K562 (cell line): ENCODE data around the gene ARFGEF2. TPM values are rescaled to one million over a fixed set of nuclear protein-coding genes. Genes with fewer than 3 reads are reported as not detected.
A peak's percentile ranks its signal among the peaks of the same experiment; 100 is the strongest.

Experiments used
- AFF4 ChIP-seq: sonication (generic); formaldehyde crosslinking; IDR thresholded peaks from 2 replicates; pipeline ENCODE4 v1.8.0; 2023; ENCODE audit warnings: mild to moderate bottlenecking, missing genetic modification reagents
- ATF7 ChIP-seq: fragments of 450-650 bp; IDR thresholded peaks from 2 replicates; pipeline ENCODE4 v1.7.1; 2014; ENCODE audit warnings: mild to moderate bottlenecking, moderate library complexity
- CTCFL ChIP-seq: IDR thresholded peaks from 2 replicates; pipeline ENCODE4 v1.6.1; 2011; ENCODE audit warnings: borderline replicate concordance, low read depth, mild to moderate bottlenecking, moderate library complexity, low read length; ENCODE audit not compliant: insufficient read depth, poor library complexity, severe bottlenecking
- ELF1 ChIP-seq: fragments of 200-800 bp; sonication (Bioruptor generic); IDR thresholded peaks from 2 replicates; pipeline ENCODE4 v1.6.1; 2016; ENCODE audit warnings: missing genetic modification characterization, missing compliant biosample characterization
- HMG20A ChIP-seq: fragments of 450-650 bp; formaldehyde crosslinking; conservative IDR thresholded peaks from 2 replicates; pipeline ENCODE4 v1.4.0; 2020; ENCODE audit warnings: mild to moderate bottlenecking, mixed read lengths
- MTA1 ChIP-seq: fragments of 450-650 bp; IDR thresholded peaks from 2 replicates; pipeline ENCODE4 v1.6.1; 2017; ENCODE audit warnings: borderline replicate concordance
- NR2C2 ChIP-seq, 2 experiments: fragments of 200-800 bp in 1 of 2; sonication (Bioruptor generic) in 1 of 2; sonication (generic) in 1 of 2; formaldehyde crosslinking in 1 of 2; IDR thresholded peaks; 2 replicates each; pipeline versions ENCODE4 v1.6.1 to v1.8.0; 2016 to 2022; ENCODE audit warnings: mild to moderate bottlenecking in 1 of 2, missing compliant biosample characterization in 1 of 2, missing genetic modification characterization in 1 of 2, missing genetic modification reagents in 1 of 2
- PHB ChIP-seq: fragments of 250-450 bp; sonication (Bioruptor Pico); IDR thresholded peaks from 2 replicates; pipeline ENCODE4 v1.5.0; 2021
- PHF8 ChIP-seq: fragments of 200-600 bp; sonication (generic); IDR thresholded peaks from 2 replicates; pipeline ENCODE4 v1.6.1; 2012; ENCODE audit warnings: mixed run types, mild to moderate bottlenecking, inconsistent platforms, low read length, moderate library complexity, borderline replicate concordance
- RBM34 ChIP-seq: fragments of 200-400 bp; formaldehyde crosslinking; IDR thresholded peaks from 2 replicates; pipeline ENCODE4 v1.6.1; 2018; ENCODE audit warnings: low read length, borderline replicate concordance; ENCODE audit not compliant: insufficient read depth
- RFX7 ChIP-seq: fragments of 250-450 bp; sonication (Bioruptor Pico); IDR thresholded peaks from 2 replicates; pipeline ENCODE4 v1.5.1; 2021; ENCODE audit warnings: mild to moderate bottlenecking
- SMARCB1 ChIP-seq: IDR thresholded peaks from 2 replicates; pipeline ENCODE4 v1.6.1; 2011; ENCODE audit warnings: improper control_type of control experiment, low read depth; ENCODE audit not compliant: insufficient read length
- SRSF7 ChIP-seq: fragments of 200-400 bp; formaldehyde crosslinking; optimal IDR thresholded peaks from 2 replicates; pipeline ENCODE3; 2017; ENCODE audit warnings: mild to moderate bottlenecking, low read depth, low read length
- TAF7 ChIP-seq: fragments of 450-650 bp; IDR thresholded peaks from 2 replicates; pipeline ENCODE4 v1.6.1; 2016; ENCODE audit warnings: missing genetic modification characterization, missing compliant biosample characterization
- ZC3H8 ChIP-seq: fragments of 450-650 bp; IDR thresholded peaks from 2 replicates; pipeline ENCODE4 v1.6.1; 2017
- ZNF175 ChIP-seq: fragments of 200-800 bp; sonication (Bioruptor generic); IDR thresholded peaks from 2 replicates; pipeline ENCODE4 v1.6.1; 2016; ENCODE audit warnings: low read depth, mild to moderate bottlenecking, missing genetic modification characterization, missing compliant biosample characterization
- ZNF644 ChIP-seq: fragments of 200-800 bp; sonication (Bioruptor generic); IDR thresholded peaks from 2 replicates; pipeline ENCODE4 v1.6.1; 2016; ENCODE audit warnings: low read depth, missing genetic modification characterization, missing compliant biosample characterization
- polyA plus RNA-seq, 8 experiments: library from polyadenylated mRNA; depleted of rRNA in 4 of 8; stranded (reverse) in 5 of 8; unstranded in 3 of 8; fragments of >200 nt; fragmentation: Nextera tagmentation in 2 of 8; fragmentation: Illumina TruSeq in 1 of 8; extraction: Ambion mirVana in 2 of 8; extraction: Trizol in 1 of 8; gene quantifications; 2 replicates each; pipeline versions ENCODE4 v1.2.1 to v1.2.3, GENCODE V29; 2011 to 2014; ENCODE audit warnings: inconsistent platforms in 1 of 8, missing spikeins in 1 of 8
- total RNA-seq, 7 experiments: library from RNA; depleted of rRNA in 6 of 7; stranded (reverse); fragments of >200 nt in 6 of 7; fragmentation: Illumina TruSeq in 2 of 7; extraction: Trizol in 2 of 7; gene quantifications; 2 replicates each; pipeline versions ENCODE4 v1.2.1 to v1.2.3, GENCODE V29; 2011 to 2021; ENCODE audit warnings: low replicate concordance in 1 of 7
- TF ChIP-seq, protein P1 (sequence below), 2 experiments: IDR thresholded peaks in 1 of 2; conservative IDR thresholded peaks in 1 of 2; 2 replicates each; pipeline ENCODE4 v1.6.1; 2016; ENCODE audit warnings: low read depth in 2 of 2, mild to moderate bottlenecking in 1 of 2, missing compliant biosample characterization in 1 of 2, missing genetic modification characterization in 1 of 2, moderate library complexity in 1 of 2

The ARFGEF2 gene
- total and polyA plus RNA-seq, 9 of the 15 experiments (the other 6 are each of a cell fraction or from before 2014, with no cell fraction given), result 4.2 to 18.8 (median 13.7) TPM

DNA sequence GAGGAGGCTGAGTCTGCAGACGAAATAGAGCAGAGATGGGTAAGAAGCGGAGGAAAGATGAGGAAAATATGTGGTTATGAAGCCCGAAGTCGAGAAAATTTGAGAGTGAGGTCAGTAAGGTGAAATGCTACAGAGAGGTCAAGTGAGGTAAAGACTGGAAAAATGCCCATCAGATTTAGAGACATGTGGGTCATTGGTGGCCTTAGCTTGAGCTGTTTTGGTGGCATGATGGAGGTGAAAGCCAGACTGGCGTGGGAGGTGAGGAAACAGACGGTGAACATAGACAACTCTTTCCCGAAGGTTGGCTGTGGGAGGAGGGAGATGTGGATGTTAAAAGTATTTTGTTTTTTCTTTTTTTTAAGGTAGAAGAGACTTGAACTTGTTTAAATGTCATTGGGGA, 9.4 kb downstream of the ARFGEF2 start (continued):
- TF ChIP-seq RBM34 (no peak), ZNF644 (tag) (no peak), ZC3H8 (no peak), NR2C2 (CRISPR knock-in tag; IDR thresholded peaks at IDR 0.05) (no peak), NR2C2 (tag; IDR thresholded peaks at IDR 0.05) (peak; percentile 72), ATF7 (peak; percentile 38; the same call in 1 of the 2 replicates), PHF8 (no peak), RFX7 (no peak), ZNF175 (CRISPR knock-in tag) (no peak), MTA1 (no peak), CTCFL (no peak), ELF1 (no peak), PHB (CRISPR knock-in tag) (no peak), HMG20A (CRISPR knock-in tag) (no peak), SMARCB1 (no peak), SRSF7 (no peak), TAF7 (tag) (no peak), AFF4 (no peak)
- TF ChIP-seq, protein P1, sequence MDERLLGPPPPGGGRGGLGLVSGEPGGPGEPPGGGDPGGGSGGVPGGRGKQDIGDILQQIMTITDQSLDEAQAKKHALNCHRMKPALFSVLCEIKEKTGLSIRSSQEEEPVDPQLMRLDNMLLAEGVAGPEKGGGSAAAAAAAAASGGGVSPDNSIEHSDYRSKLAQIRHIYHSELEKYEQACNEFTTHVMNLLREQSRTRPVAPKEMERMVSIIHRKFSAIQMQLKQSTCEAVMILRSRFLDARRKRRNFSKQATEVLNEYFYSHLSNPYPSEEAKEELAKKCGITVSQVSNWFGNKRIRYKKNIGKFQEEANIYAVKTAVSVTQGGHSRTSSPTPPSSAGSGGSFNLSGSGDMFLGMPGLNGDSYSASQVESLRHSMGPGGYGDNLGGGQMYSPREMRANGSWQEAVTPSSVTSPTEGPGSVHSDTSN (CRISPR knock-in tag; IDR thresholded peaks at IDR 0.05; ENCODE audit: low read depth), result no peak
- TF ChIP-seq, protein P1 (tag; conservative IDR thresholded peaks at IDR 0.05; ENCODE audit: low read depth), result no peak
